ENCODE results near the gene MAGI1.

DNA sequence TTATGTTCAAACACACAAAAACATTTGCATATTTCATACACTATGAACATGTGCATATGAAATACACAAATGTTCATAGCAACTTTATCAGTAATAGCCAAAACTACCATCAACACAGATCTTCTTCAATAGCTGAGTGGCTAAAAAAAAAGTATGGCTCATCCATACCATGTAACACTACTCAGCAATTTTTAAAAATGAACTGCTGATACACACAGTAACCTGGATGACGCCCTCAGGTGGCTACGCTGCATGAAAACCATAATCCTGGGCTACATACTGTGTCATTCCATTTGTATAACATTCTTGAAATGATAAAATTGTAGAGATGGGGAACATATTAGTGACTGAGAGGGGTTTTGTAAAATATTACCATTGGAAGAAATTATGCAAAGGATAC lies 243.6 kb downstream of the MAGI1 start:
- no peak for TF ChIP-seq POLR2A (IDR thresholded peaks at IDR 0.05)
- TF ChIP-seq, protein P1, sequence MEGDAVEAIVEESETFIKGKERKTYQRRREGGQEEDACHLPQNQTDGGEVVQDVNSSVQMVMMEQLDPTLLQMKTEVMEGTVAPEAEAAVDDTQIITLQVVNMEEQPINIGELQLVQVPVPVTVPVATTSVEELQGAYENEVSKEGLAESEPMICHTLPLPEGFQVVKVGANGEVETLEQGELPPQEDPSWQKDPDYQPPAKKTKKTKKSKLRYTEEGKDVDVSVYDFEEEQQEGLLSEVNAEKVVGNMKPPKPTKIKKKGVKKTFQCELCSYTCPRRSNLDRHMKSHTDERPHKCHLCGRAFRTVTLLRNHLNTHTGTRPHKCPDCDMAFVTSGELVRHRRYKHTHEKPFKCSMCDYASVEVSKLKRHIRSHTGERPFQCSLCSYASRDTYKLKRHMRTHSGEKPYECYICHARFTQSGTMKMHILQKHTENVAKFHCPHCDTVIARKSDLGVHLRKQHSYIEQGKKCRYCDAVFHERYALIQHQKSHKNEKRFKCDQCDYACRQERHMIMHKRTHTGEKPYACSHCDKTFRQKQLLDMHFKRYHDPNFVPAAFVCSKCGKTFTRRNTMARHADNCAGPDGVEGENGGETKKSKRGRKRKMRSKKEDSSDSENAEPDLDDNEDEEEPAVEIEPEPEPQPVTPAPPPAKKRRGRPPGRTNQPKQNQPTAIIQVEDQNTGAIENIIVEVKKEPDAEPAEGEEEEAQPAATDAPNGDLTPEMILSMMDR (IDR thresholded peaks at IDR 0.05), result no peak

Data from uterus (tissue), 2 donors.